ENCODE results near the gene PRR33.

PRR33 gene

DNA sequence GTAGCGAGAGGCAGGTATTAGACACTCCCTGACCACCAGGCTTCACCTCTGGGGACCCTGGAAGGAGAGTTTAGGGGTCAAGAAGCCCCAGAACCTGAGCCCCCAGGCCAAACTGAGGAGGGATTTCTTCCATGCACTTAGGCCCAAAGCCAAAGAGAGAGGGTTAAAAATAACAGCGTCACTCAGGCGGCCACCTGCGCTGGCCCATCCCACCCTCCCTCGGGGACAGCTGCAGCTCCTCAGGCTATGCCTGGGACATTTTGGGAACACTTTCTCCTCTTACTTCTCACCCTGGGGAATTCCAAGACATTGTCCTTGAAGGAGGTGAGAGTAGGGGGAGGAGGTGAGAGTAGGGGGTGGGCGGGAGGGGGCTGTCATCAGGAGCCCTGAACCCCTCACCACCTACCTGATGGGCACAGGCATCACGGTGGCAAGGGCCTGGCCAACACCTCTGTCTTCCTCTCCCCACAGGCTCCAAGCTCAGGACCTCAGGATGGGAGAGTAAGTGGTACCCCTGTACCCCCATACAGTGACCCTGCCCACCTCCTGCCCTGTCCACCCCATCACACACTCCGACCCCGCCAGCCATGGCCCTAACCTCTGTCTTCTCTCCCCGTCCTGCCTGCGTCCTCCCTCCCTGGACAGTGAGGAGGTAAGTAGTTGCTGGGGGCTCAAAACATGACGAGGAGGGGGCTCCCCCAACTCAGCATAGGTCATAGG, 52.3 kb downstream of the PRR33 start:
- H3K27me3 ChIP-seq (ENCODE audit: control insufficient read depth, insufficient read depth, low read length) = no peaks in the 10 kb centered on the region
- no peak overlapping the region for H3K4me3 ChIP-seq (ENCODE audit: low read depth, low read length)
- no peaks in the 10 kb centered on the region for H3K36me3 ChIP-seq (ENCODE audit: control insufficient read depth, insufficient read depth, low read length)
- no peaks in the 10 kb centered on the region for H3K9me3 ChIP-seq (ENCODE audit: control insufficient read depth, insufficient read depth, low read depth, low read length)
- no peak overlapping the region for H3K9ac ChIP-seq (ENCODE audit: low read length)
- H3K27ac ChIP-seq (ENCODE audit: low read depth, low read length) = no peak overlapping the region
- no peaks in the 10 kb centered on the region for H3K4me1 ChIP-seq (ENCODE audit: control insufficient read depth, insufficient read depth, low read length)

- no peaks in the 10 kb centered on the region for H3K4me1 ChIP-seq (ENCODE audit: control insufficient read depth, insufficient read depth, low read length)
- H3K9me3 ChIP-seq (ENCODE audit: control insufficient read depth, insufficient read depth, low read depth, low read length) = no peaks in the 10 kb centered on the region
- no peak within 1 kb of the TSS for H3K4me3 ChIP-seq (ENCODE audit: low read depth, low read length)
- H3K27ac ChIP-seq (ENCODE audit: low read depth, low read length) = no peak within 1 kb of the TSS
- peaks cover 2% of the 10 kb centered on the region; the same call in 1 of the 2 replicates for H3K27me3 ChIP-seq (ENCODE audit: control insufficient read depth, insufficient read depth, low read length)
- H3K36me3 ChIP-seq (ENCODE audit: control insufficient read depth, insufficient read depth, low read length) = no peaks in the 10 kb centered on the region
- no peak within 1 kb of the TSS for H3K9ac ChIP-seq (ENCODE audit: low read length)
Observed at GRCh38 chr11:1838426-1839144, 53.1 kb downstream of the PRR33 start, which contains the start of gene TNNI2. Gene TNNI2, plus strand, starts transcription at chr11:1838981. Its CDS starts 716 bp downstream, at chr11:1839697.

Measured in HUES6 (cell line).